ENCODE measurements around the gene GSG1.
"Not testable (repeated sequence)": the region's sequence is repeated elsewhere in the genome, so short reads cannot be mapped to it uniquely, and the experiment has no call there.

Gene GSG1

GRCh38 chr12:13087766-13088165 lies 15.7 kb downstream of the GSG1 start:
- no peak for DNase-seq

- no peak for DNase-seq
Observed at GRCh38 chr12:13085968-13086686, 17.3 kb downstream of the GSG1 start.

GRCh38 chr12:13084898-13085640 lies 18.4 kb downstream of the GSG1 start:
- DNase-seq = no peak

GRCh38 chr12:13083638-13084037 lies 19.8 kb downstream of the GSG1 start:
- DNase-seq = not testable (repeated sequence)

- DNase-seq = no peak
Observed at GRCh38 chr12:13082861-13083260, 20.6 kb downstream of the GSG1 start.

GRCh38 chr12:13080266-13080665 lies 23.2 kb downstream of the GSG1 start:
- no peak for DNase-seq

- no peak for DNase-seq
Observed at GRCh38 chr12:13079440-13079906, 24.0 kb downstream of the GSG1 start.

- DNase-seq = no peak
Observed at GRCh38 chr12:13075786-13076570, 27.5 kb downstream of the GSG1 start.

- DNase-seq = no peak
Observed at GRCh38 chr12:13075118-13075480, 28.4 kb downstream of the GSG1 start.

GRCh38 chr12:13074396-13075117 lies 28.9 kb downstream of the GSG1 start:
- DNase-seq = no peak

GRCh38 chr12:13073173-13073572 lies 30.3 kb downstream of the GSG1 start:
- DNase-seq = no peak

- DNase-seq = no peak
Observed at GRCh38 chr12:13071305-13072280, 31.9 kb downstream of the GSG1 start.

- no peak for DNase-seq
Observed at GRCh38 chr12:13069380-13069779, 34.1 kb downstream of the GSG1 start.

GRCh38 chr12:13067322-13067721 lies 36.1 kb downstream of the GSG1 start:
- DNase-seq = no peak

- DNase-seq = no peak
Observed at GRCh38 chr12:13066459-13066858, 37.0 kb downstream of the GSG1 start.

- no peak for DNase-seq
Observed at GRCh38 chr12:13066014-13066413, 37.5 kb downstream of the GSG1 start.

- DNase-seq = no peak
Observed at GRCh38 chr12:13062669-13063068, 40.8 kb downstream of the GSG1 start.

GRCh38 chr12:13061377-13061776 lies 42.1 kb downstream of the GSG1 start:
- DNase-seq = no peak

- DNase-seq = no peak
Observed at GRCh38 chr12:13060581-13060980, 42.9 kb downstream of the GSG1 start.

- DNase-seq = not testable (repeated sequence)
Observed at GRCh38 chr12:13053617-13054016, 49.9 kb downstream of the GSG1 start.

- DNase-seq = no peak
Observed at GRCh38 chr12:13052421-13052820, 51.0 kb downstream of the GSG1 start.

GRCh38 chr12:13049816-13050215 lies 53.7 kb downstream of the GSG1 start:
- no peak for DNase-seq

Measured in activated CD4-positive, alpha-beta T cell treated with anti-CD3 and anti-CD28 coated beads for 4 hours (primary cell).